ENCODE measurements around the gene SMURF2.

- TF ChIP-seq CTCF (conservative IDR thresholded peaks at IDR 0.05 in 1 of 2, IDR thresholded peaks at IDR 0.05 in 1 of 2; ENCODE audit: extremely low read depth in 1 of 2, insufficient read depth in 1 of 2, low read depth in 1 of 2, low read length in 2 of 2) (no peak), EZH2 (IDR thresholded peaks at IDR 0.05; ENCODE audit: borderline replicate concordance, low read length) (no peak)
These were observed 31.5 kb downstream of the SMURF2 start for GRCh38 chr17:64630309-64631223.

All from mammary epithelial cell (primary cell).